Nephron progenitor cell (in vitro differentiated cells): ENCODE data around the gene ATXN7L3.
A peak's percentile ranks its signal among the peaks of the same experiment; 100 is the strongest.

Experiments
- DNase-seq: peaks from one replicate; pipeline ENCODE4 v3.0.0; 2021
- H3K27ac Mint-ChIP-seq: 2 replicates; pipeline ENCODE4 v1.8.0; 2021; ENCODE audit warnings: mild to moderate bottlenecking, moderate library complexity, mixed read lengths
- H3K27me3 Mint-ChIP-seq: 2 replicates; pipeline ENCODE4 v1.8.0; 2021; ENCODE audit warnings: mild to moderate bottlenecking, low read depth, mixed read lengths; ENCODE audit not compliant: poor library complexity
- H3K36me3 Mint-ChIP-seq: 2 replicates; pipeline ENCODE4 v1.8.0; 2021; ENCODE audit warnings: low read depth, mixed read lengths
- H3K4me1 Mint-ChIP-seq: 2 replicates; pipeline ENCODE4 v1.8.0; 2021; ENCODE audit warnings: mixed read lengths
- H3K4me3 Mint-ChIP-seq: 2 replicates; pipeline ENCODE4 v1.8.0; 2021; ENCODE audit warnings: mild to moderate bottlenecking, moderate library complexity, mixed read lengths
- H3K9me3 Mint-ChIP-seq: 2 replicates; pipeline ENCODE4 v1.8.0; 2021; ENCODE audit warnings: mild to moderate bottlenecking, moderate library complexity, mixed read lengths
- CTCF ChIP-seq: fragments of 200-600 bp; sonication (generic); IDR thresholded peaks from 2 replicates; pipeline ENCODE4 v1.5.0; 2021; ENCODE audit warnings: antibody characterized with exemption

The ATXN7L3 gene

DNA sequence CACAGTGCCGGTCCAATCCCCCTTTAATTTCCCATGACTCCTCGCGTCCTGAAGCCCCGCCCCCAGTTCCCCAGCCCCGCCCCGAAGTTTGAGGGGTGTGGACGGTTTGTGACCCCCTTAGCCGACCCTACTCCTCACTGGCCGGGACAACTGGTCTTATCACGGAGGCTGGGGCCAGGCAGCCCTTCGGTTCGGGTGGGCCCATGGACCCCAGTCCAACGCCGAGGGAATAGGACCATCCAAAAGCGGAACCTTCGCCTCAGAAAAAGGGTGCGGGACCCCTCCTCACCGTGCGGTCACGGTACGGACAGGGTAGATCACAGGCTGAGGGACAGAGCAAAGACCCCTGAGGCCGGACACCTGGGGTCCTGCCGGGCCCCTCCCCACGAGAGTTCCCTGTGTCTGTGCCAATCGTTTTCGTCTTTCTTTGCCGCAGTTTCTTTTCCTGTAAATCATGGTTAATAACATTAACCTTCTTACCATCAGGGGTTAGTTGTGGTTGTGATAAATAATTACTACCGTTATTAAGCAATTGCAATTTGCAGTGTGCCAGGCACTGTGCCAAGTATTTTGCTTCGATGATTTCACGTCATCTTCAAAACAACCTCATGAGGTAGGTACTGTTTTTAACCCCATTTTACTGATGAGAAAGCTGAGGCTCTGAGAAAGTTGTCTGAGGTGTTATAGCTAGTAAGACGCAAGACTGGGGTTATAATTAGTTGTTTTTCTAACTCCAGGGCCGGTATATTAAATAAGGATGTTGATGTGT lies 12.4 kb downstream of the ATXN7L3 start:
- H3K9me3 Mint-ChIP-seq: no peaks in the 10 kb centered on the region
- peak overlapping the region; percentile 100 for H3K4me3 Mint-ChIP-seq
- DNase-seq: no peak
- H3K36me3 Mint-ChIP-seq: peaks cover 19% of the 10 kb centered on the region
- no peak for TF ChIP-seq CTCF
- H3K27ac Mint-ChIP-seq: peak overlapping the region; percentile 99
- no peaks in the 10 kb centered on the region for H3K27me3 Mint-ChIP-seq
- peaks cover 49% of the 10 kb centered on the region for H3K4me1 Mint-ChIP-seq

DNA sequence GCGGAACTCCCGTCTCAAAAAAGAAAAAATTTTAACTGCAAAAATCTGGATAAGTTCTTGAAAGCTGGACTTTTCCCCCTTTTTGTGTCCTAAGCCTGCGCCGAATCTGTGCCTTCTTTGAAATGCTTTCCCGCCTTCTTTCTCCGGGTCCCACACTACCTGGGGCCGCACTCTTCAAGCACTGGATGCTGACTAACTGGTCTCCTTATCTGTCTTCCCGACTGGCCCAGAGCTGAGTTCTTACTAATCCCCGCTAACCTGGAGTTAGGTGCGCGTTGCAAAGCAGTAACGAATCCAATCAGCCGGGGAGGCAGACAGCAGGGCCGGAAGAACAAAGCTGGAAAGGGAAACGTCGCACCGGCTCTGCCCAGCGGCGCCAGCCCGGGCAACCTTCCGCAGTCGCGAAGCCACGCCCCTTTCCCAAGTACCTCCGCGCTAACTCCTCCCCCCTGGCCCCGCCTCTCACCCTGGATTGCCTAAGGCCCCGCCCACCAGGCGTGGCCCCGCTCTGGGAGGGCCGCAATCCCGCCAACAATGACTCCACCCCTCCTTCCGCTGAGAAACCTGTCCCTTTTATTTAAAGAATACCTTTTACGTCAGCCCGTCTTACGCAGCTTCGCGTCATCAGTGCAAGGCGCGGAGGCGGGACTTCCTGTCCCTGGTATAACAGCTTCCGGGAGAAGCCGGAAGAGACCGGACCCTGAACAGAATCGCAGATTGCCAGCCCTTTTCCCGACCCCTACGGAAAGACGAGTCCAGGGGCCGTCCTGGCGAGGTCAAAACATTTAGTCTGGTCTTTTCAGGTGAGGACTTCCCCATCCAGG lies 13.2 kb downstream of the ATXN7L3 start, which contains the start of gene TMUB2:
TSS of gene TMUB2 (plus strand) at position 666 of the 824 bp plus-strand sequence. CDS start 737 bp downstream, outside the sequence.
- Mint-ChIP-seq H3K4me3 (peak within 1 kb of the TSS; percentile 100), H3K9me3 (peaks cover 7% of the 10 kb centered on the region), H3K36me3 (peaks cover 27% of the 10 kb centered on the region), H3K27me3 (peaks cover 2% of the 10 kb centered on the region), H3K4me1 (peaks cover 46% of the 10 kb centered on the region), H3K27ac (peak within 1 kb of the TSS; percentile 99)
- TF ChIP-seq CTCF: no peak
- DNase-seq: peak; percentile 100

GRCh38 chr17:44184212-44184810 lies 15.4 kb downstream of the ATXN7L3 start:
- no peak for TF ChIP-seq CTCF
- Mint-ChIP-seq H3K4me3 (no peak overlapping the region), H3K36me3 (peaks cover 18% of the 10 kb centered on the region), H3K4me1 (peaks cover 36% of the 10 kb centered on the region), H3K27ac (no peak overlapping the region), H3K9me3 (peaks cover 7% of the 10 kb centered on the region), H3K27me3 (peaks cover 2% of the 10 kb centered on the region)
- DNase-seq: no peak

GRCh38 chr17:44183024-44183423 lies 16.7 kb downstream of the ATXN7L3 start:
- no peak for TF ChIP-seq CTCF
- H3K4me1 Mint-ChIP-seq: peaks cover 30% of the 10 kb centered on the region
- no peak overlapping the region for H3K4me3 Mint-ChIP-seq
- H3K9me3 Mint-ChIP-seq: peaks cover 7% of the 10 kb centered on the region
- no peak for DNase-seq
- peaks cover 29% of the 10 kb centered on the region for H3K36me3 Mint-ChIP-seq
- peaks cover 9% of the 10 kb centered on the region for H3K27me3 Mint-ChIP-seq
- H3K27ac Mint-ChIP-seq: peak overlapping the region; percentile 82

GRCh38 chr17:44178133-44178532 lies 21.6 kb downstream of the ATXN7L3 start:
- TF ChIP-seq CTCF: no peak
- Mint-ChIP-seq H3K4me1 (peaks cover 3% of the 10 kb centered on the region), H3K4me3 (no peak overlapping the region), H3K27ac (no peak overlapping the region), H3K9me3 (peaks cover 7% of the 10 kb centered on the region), H3K27me3 (peaks cover 9% of the 10 kb centered on the region), H3K36me3 (peaks cover 52% of the 10 kb centered on the region)
- DNase-seq: no peak
